Inferior parietal cortex (tissue), 1 donor: ENCODE results near the gene ENAM.
"Not testable (repeated sequence)": the region's sequence is repeated elsewhere in the genome, so short reads cannot be mapped to it uniquely, and the experiment has no call there.

ENCODE experiments used
- DNase-seq: peaks from one replicate; pipeline ENCODE4 v3.0.0-alpha.2; 2016; ENCODE audit errors: extremely low spot score

ENAM gene

GRCh38 chr4:70629469-70630090, 1.0 kb downstream of the ENAM start:
- no peak for DNase-seq

GRCh38 chr4:70630162-70630561, 1.6 kb downstream of the ENAM start:
- DNase-seq, result no peak

GRCh38 chr4:70632028-70632427, 3.5 kb downstream of the ENAM start:
- DNase-seq, result no peak

- no peak for DNase-seq
These were observed 5.9 kb downstream of the ENAM start for GRCh38 chr4:70634482-70634881.

GRCh38 chr4:70637239-70637913, 8.8 kb downstream of the ENAM start:
- no peak for DNase-seq

- DNase-seq, result no peak
These were observed 11.6 kb downstream of the ENAM start for GRCh38 chr4:70640192-70640591.

GRCh38 chr4:70650741-70651140, 22.2 kb downstream of the ENAM start:
- not testable (repeated sequence) for DNase-seq

- peak; percentile 64 for DNase-seq
These were observed 23.4 kb downstream of the ENAM start for GRCh38 chr4:70651864-70652506.

GRCh38 chr4:70654605-70655011, 26.1 kb downstream of the ENAM start:
- no peak for DNase-seq

GRCh38 chr4:70657326-70657725, 28.8 kb downstream of the ENAM start:
- no peak for DNase-seq

- DNase-seq, result no peak
These were observed 29.9 kb downstream of the ENAM start for GRCh38 chr4:70658418-70658817.

GRCh38 chr4:70660106-70660505, 31.6 kb downstream of the ENAM start:
- no peak for DNase-seq

GRCh38 chr4:70661309-70661922, 32.9 kb downstream of the ENAM start:
- not testable (repeated sequence) for DNase-seq

- no peak for DNase-seq
These were observed 37.8 kb downstream of the ENAM start, which contains the start of gene JCHAIN for GRCh38 chr4:70666369-70666768. JCHAIN (minus strand) TSS chr4:70666508; CDS start chr4:70666490, 18 bp downstream.

- DNase-seq, result no peak
These were observed 39.4 kb downstream of the ENAM start for GRCh38 chr4:70667740-70668535.

GRCh38 chr4:70670332-70671014, 41.9 kb downstream of the ENAM start:
- no peak for DNase-seq

GRCh38 chr4:70671091-70671490, 42.5 kb downstream of the ENAM start:
- no peak for DNase-seq

- no peak for DNase-seq
These were observed 45.6 kb downstream of the ENAM start for GRCh38 chr4:70674191-70674590.

- no peak for DNase-seq
These were observed 46.2 kb downstream of the ENAM start for GRCh38 chr4:70674731-70675130.

- DNase-seq, result no peak
These were observed 48.1 kb downstream of the ENAM start for GRCh38 chr4:70676554-70677090.
